ENCODE results near the gene NMB.
"Not testable (repeated sequence)": the region's sequence is repeated elsewhere in the genome, so short reads cannot be mapped to it uniquely, and the experiment has no call there.

NMB gene

GRCh38 chr15:84648539-84648938, 9.5 kb downstream of the NMB start:
- TF ChIP-seq CTCF (IDR thresholded peaks at IDR 0.05; ENCODE audit: low read depth, low read length) = no peak
- in situ Hi-C loops (cut with HindIII; ENCODE audit: low sequenced_read_pairs) = no loop called here
- no peak overlapping the region for H3K4me3 ChIP-seq (ENCODE audit: low read depth, low read length)
- no peak for DNase-seq (ENCODE audit: low read depth, low spot score)

- no peak for TF ChIP-seq CTCF (IDR thresholded peaks at IDR 0.05; ENCODE audit: low read depth, low read length)
- no peak for DNase-seq (ENCODE audit: low read depth, low spot score)
- no peak overlapping the region for H3K4me3 ChIP-seq (ENCODE audit: low read depth, low read length)
- in situ Hi-C loops (cut with HindIII; ENCODE audit: low sequenced_read_pairs) = no loop called here
Measured at GRCh38 chr15:84647726-84648125, 10.3 kb downstream of the NMB start.

GRCh38 chr15:84645997-84646396, 12.0 kb downstream of the NMB start:
- TF ChIP-seq CTCF (IDR thresholded peaks at IDR 0.05; ENCODE audit: low read depth, low read length) = no peak
- DNase-seq (ENCODE audit: low read depth, low spot score) = no peak
- in situ Hi-C loops (cut with HindIII; ENCODE audit: low sequenced_read_pairs) = no loop called here
- no peak overlapping the region for H3K4me3 ChIP-seq (ENCODE audit: low read depth, low read length)

- in situ Hi-C loops (cut with HindIII; ENCODE audit: low sequenced_read_pairs) = no loop called here
- H3K4me3 ChIP-seq (ENCODE audit: low read depth, low read length) = no peak overlapping the region
- DNase-seq (ENCODE audit: low read depth, low spot score) = no peak
- no peak for TF ChIP-seq CTCF (IDR thresholded peaks at IDR 0.05; ENCODE audit: low read depth, low read length)
Measured at GRCh38 chr15:84645496-84645895, 12.5 kb downstream of the NMB start.

- TF ChIP-seq CTCF (IDR thresholded peaks at IDR 0.05; ENCODE audit: low read depth, low read length) = no peak
- no peak for DNase-seq (ENCODE audit: low read depth, low spot score)
- H3K4me3 ChIP-seq (ENCODE audit: low read depth, low read length) = no peak overlapping the region
- in situ Hi-C loops (cut with HindIII; ENCODE audit: low sequenced_read_pairs) = no loop called here
Measured at GRCh38 chr15:84643838-84644237, 14.2 kb downstream of the NMB start.

- in situ Hi-C loops (cut with HindIII; ENCODE audit: low sequenced_read_pairs); DNase-seq (ENCODE audit: low read depth, low spot score); H3K4me3 ChIP-seq (ENCODE audit: low read depth, low read length): not testable (repeated sequence)
Measured at GRCh38 chr15:84642640-84643039, 15.4 kb downstream of the NMB start.

- in situ Hi-C loops (cut with HindIII; ENCODE audit: low sequenced_read_pairs); H3K4me3 ChIP-seq (ENCODE audit: low read depth, low read length); DNase-seq (ENCODE audit: low read depth, low spot score): not testable (repeated sequence)
Measured at GRCh38 chr15:84641871-84642270, 16.1 kb downstream of the NMB start.

- H3K4me3 ChIP-seq (ENCODE audit: low read depth, low read length) = no peak overlapping the region
- TF ChIP-seq CTCF (IDR thresholded peaks at IDR 0.05; ENCODE audit: low read depth, low read length) = peak; percentile 10
- in situ Hi-C loops (cut with HindIII; ENCODE audit: low sequenced_read_pairs) = no loop called here
- no peak for DNase-seq (ENCODE audit: low read depth, low spot score)
Measured at GRCh38 chr15:84638103-84638502, 19.9 kb downstream of the NMB start.
